Activated T-cell treated with anti-CD3 and anti-CD28 coated beads for 1 hour (primary cell): ENCODE data around the gene FBXO4.
A peak's percentile ranks its signal among the peaks of the same experiment; 100 is the strongest.

Experiments
- DNase-seq: peaks from one replicate; pipeline ENCODE4 v3.0.0-alpha.2; 2020; ENCODE audit warnings: low read depth

Gene FBXO4, protein sequence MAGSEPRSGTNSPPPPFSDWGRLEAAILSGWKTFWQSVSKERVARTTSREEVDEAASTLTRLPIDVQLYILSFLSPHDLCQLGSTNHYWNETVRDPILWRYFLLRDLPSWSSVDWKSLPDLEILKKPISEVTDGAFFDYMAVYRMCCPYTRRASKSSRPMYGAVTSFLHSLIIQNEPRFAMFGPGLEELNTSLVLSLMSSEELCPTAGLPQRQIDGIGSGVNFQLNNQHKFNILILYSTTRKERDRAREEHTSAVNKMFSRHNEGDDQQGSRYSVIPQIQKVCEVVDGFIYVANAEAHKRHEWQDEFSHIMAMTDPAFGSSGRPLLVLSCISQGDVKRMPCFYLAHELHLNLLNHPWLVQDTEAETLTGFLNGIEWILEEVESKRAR

GRCh38 chr5:41924872-41925554 lies at the start of gene FBXO4:
Gene FBXO4, plus strand, starts transcription at chr5:41925281. Its CDS starts 29 bp downstream, at chr5:41925310.
- DNase-seq, result peak; percentile 75

DNA sequence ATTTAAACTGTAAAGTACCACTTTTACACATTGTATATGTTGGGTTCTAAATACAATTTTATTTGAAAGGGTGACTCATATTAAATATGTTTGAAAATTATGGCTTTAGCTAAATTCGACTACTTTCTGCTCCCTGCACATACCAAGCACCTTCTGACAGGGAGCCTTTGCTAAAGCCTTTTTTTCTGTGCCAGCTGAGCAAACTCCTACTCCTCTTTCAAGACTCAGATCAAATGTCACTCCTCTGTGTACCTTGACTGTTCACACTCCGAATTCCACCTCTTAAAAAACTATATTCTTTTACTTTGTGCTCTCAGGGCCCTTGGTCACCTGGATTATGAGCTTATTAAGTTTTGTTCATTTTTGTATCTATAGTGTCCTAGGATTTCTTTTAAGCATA lies 48.4 kb upstream of the FBXO4 start:
- no peak for DNase-seq

DNA sequence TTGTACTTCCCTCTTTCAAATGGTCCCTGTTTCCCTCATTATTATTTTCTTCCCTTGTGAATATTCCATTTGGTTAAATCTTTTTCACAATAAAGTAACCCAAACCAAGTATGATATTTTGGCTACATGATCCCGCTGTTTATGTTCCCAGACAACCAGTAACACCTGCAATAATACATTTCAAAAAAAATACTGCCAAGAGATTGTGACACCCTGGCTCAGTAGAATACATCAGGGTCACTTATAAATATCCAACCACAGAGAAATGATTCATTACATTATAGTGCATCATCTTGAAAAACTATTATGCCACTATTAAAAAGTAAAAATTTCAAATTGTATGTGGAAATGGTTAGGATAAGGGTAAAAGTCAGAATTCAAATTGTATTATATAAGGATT lies 47.7 kb upstream of the FBXO4 start:
- DNase-seq, result no peak

GRCh38 chr5:41878173-41878572 lies 46.9 kb upstream of the FBXO4 start:
- no peak for DNase-seq

- DNase-seq, result no peak
These were observed 46.2 kb upstream of the FBXO4 start for GRCh38 chr5:41878643-41879478.

GRCh38 chr5:41882765-41883164 lies 42.3 kb upstream of the FBXO4 start:
- DNase-seq, result no peak

DNA sequence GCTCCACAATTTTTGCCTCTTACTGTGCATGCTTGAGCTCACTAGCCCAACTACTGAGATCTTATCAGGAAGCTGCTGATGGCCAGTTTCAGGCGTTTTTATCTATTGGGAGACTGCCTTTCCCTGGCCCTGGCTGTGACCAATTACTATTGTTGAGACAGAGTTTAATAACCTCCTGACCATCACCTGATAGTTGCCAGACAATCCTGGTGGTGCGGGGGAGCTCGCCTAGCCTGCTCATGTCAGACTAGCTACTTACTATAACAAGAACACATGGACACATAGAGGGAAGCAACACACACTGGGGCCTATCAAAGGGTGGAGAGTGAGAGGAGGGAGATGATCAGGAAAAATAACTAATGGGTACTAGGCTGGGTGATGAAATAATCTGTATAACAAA lies 41.8 kb upstream of the FBXO4 start:
- DNase-seq, result no peak

- no peak for DNase-seq
These were observed 41.1 kb upstream of the FBXO4 start for GRCh38 chr5:41883936-41884335.

DNA sequence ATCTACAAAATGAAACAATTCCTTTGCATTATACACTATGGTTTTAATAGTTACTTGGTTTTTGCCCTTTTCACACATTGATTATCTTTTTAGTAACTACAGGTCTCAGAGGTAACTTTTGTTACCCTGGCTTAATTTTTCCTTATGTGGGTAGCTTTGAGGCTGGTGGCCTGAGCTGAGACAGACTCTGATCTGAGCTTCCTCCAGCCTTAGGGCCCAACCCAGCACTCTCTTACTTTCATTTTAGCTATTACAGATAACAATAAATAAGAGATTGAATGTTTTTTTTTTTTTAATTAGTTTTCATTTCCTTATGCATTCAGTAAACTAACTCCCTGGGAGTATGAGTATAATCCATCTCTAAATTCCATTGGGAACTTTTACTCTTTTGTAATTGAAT lies 39.8 kb upstream of the FBXO4 start:
- no peak for DNase-seq

DNA sequence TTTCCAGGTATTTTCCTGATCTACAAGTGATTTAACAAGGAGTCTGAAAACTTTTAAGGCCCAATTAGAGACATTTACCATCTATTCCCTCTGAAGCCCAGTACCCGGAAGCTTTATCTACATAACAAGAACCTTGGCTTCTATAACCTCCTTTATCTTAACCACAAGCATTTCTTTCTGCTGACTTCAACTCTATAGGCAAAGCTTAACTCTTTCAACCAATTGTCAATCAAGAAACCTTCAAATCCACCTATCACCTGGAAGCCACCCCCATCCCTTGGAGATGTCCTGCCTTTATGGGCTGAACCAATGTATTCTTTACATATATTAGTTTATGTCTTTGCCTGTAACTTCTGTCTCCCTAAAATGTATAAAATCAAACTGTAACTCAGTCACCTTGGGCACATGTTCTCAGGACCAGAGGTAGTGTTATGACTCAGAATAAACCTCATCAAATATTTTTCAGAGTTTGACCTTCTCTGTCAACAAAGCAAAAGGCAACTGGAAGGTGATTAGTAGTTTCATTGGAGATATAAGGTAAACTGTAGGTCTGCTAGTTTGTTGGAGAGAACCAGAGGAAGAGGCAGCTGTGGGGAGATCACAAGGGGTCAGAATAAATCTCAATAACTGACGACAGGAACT lies 33.9 kb upstream of the FBXO4 start:
- no peak for DNase-seq

DNA sequence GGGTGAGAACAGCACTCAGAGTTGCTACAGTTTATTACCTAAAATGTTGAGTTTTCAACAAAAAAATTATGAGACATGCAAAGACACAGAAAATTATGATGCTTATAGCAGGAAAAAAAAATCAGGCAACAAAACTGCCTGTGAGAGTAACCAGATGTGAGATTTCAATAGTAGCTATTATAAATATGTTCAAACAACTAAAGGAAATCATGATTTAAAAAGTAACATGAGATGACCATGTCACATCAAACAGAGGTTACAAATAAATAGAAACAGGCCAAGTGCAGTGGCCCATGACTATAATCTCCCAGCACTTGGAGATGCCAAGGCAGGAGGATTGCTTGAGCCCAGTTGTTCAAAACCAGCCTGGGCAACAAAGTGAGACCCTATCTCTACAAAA lies 33.0 kb upstream of the FBXO4 start:
- no peak for DNase-seq

DNA sequence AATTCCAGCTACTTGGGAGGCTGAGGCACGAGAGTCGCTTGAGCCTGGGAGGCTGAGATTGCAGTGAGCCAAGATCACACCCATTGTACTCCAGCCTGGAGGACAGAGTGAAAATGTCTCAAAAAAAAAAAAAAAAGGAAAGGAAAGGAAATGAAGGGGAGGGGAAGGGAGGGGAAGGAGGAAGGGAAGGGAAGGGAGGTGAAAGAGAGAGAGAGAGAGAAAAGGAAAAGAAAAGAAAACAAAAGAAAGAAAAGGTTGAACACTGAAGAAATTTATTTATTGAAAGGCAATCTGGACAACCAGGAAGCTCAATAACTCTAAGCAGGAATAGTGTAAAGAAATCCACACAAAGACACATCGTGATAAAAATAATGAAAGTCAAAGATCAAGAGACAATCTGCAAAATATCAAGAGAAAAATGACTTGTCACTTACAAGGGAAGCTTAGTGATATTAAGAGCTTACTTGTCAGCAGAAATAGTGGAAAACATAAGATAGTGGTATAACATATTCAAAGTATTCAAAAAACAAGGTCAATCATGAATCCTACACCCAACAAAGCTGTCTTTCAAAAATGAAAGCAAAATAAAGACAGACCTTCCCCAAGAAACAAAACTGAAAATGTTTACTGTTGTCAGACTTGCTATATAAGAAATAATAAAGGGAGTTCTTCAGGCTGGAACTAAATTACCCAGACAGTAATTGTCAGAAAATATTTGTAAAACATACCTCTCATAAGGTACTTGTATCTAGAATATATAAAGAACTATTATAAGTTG lies 31.8 kb upstream of the FBXO4 start:
- no peak for DNase-seq

DNA sequence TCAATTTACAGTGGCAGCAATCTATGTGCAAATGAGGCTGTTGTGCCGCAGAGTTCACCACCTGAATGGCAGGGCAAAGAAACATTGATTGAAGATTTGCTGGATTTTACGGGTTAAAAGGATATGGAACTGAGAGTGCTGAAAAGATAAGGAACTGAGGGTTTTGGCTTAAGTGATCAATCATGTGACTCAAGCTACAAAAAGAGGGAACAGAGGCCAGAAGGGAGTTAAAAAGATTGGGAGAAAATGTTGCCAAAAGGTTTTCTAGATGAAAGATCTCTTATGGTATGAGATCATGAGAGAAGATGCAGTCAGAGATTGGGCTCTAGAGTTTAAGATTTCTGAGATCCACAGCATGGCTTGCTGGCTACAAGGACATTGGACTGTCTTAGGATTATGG lies 28.9 kb upstream of the FBXO4 start:
- DNase-seq, result no peak

- no peak for DNase-seq
These were observed 21.6 kb upstream of the FBXO4 start for GRCh38 chr5:41903382-41903891.

DNA sequence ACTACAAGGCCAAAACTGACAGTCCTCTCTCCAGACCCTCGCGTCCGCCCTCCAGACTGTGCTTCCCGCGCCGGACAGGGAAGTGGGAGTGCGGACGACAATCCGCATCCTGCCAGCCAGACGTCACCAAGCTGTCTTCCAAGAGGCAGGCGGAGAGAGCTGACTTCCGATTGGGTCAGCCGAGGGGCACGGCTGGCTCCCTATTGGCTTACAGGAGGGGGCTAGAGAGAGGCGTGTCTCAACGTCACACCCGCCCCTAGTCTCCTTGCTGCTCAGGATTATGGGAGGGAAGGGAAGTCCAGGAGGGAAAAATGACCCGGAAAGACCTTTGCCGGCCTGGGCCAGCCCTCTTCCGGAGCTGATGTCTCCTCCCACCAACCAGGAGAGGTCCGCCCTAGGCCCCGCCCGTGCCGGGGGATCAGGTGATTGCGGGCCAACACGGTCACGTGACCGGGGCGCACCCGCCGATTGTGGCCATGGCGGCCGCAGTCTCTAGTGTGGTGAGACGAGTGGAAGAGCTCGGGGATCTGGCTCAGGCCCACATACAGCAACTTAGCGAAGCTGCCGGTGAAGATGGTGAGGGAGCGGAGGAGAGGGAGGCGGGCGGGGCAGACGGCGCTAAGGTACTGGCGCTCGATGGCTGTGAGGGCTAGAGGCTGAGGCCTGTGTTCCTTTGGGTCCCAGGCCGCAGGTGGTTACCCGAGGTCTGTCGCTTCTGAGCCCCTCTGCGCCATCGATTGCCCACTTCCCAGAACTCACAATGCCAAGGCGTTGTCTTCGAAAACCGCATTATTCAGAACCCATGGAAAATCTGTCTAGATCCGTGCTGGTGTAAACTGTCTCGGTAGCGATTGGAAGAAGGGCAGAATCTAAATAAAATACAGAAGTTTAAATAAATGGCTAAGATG lies 20.9 kb upstream of the FBXO4 start, which contains the start of gene RIMOC1:
RIMOC1 (plus strand) TSS at position 453 of the 908 bp plus-strand sequence; CDS start at position 477, 24 bp downstream.
- DNase-seq, result peak; percentile 96

DNA sequence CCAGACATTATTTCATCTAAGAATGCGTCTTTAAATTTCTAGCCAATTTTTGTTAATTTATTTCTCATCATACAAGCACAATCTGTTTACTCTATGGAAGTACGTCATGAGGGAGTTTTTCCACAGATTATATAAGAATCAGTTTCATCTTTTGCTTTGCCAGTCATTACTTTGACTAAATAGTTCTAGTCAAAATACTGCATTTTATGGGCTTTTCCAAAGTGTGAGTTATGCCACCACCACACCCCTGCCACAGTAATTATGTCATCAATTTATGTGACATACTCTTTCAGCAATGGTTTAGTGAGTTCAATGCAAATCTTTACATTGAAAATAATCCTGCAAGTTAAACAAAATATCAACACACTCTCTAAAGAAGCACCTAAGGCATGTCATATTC lies 18.9 kb upstream of the FBXO4 start:
- DNase-seq, result no peak

DNA sequence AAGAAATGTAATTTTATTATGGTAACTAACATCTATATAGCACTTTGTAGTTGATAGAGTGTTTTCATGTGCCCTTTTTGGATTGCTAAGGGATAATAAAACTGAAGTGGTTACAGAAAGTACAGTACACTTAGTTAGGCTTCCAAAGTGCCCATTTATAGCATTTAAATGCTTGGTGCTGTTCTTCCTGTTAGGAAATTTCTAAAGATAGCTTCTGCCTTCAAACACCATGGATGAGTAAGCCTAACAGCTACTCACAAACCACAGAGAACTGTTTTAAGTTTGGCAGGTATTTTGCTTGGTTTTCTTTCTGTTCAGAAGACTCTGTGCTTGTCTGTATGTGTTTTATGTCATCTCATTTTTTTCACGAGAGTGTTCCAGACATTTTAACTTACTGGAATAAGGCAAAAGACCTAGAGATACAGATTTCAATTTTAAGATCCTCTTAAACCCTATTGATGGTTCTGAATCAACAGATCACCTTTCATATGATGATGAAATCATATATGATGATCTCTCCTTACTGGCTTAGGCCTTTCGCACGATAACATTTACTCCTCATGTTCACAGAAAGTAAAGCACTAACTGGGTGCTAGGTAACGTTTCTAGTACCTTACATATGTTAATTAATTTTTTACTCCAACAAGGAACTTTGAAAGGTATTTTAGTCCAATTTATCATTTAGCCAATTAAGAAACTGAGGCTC lies 16.6 kb upstream of the FBXO4 start:
- no peak for DNase-seq

DNA sequence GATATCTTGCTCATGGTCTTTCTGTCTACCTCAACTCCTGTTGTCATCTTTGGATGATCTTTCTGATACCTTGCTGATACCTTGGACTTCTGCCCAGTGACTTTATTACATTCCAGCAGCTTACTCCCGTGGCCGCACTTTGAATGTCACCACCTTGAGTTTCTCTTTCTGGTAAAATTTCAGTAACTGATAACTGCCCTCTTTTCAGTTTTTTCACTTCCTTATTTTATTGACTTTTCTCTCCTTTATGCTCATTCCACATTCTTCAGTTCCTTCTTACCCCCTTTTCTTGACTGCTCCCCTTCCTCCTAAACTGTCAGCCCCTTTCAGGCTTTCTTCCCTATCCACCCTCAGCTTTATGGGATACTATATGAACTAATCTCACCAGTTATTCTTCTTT lies 7.0 kb upstream of the FBXO4 start:
- no peak for DNase-seq

- no peak for DNase-seq
These were observed 3.9 kb upstream of the FBXO4 start for GRCh38 chr5:41921166-41921565.
